HuH-7 (cell line): Measurements from ENCODE around the gene KIT.

Experiments used
- DNase-seq: peaks from one replicate; pipeline ENCODE4 v3.0.0; 2011; ENCODE audit warnings: low spot score

The KIT gene

DNA sequence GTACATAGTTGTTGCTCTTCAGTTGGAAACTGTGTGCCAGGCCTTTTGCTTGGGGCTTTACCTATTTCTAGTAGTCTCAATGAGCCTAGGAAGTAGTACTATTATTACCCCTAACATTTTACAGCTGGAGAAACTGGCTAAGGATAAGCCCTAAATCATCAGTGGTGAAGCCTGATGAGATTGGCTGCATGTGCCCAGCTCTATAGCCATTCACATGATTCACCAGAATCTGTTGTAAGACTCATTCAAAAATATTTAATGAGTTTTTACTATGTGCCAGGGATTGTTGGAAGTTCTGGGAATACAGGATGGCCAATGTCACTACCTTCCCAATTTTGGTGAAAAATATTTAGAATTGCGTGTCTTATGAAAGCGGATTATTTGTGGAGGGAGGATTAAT, 2.8 kb downstream of the KIT start:
- DNase-seq = no peak

DNA sequence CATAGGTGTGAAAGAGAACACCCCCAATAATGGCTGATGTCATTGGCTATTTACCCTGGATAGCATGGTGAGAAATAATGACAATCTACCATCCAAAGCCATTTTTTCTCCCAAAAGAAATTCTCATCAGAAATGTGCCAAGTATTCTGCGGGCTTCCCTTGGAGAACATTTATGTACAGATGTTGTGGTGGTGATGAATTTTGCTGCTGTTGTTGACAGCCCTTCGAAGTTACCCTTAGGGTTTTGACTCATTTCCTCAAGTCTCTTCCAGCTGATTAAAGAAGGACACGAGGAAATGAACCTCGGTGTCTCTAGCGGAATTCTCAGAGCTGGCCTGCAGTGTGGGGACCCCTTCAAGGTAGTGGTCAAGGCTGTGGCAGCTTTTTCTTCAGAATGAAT, 3.4 kb downstream of the KIT start:
- no peak for DNase-seq

DNA sequence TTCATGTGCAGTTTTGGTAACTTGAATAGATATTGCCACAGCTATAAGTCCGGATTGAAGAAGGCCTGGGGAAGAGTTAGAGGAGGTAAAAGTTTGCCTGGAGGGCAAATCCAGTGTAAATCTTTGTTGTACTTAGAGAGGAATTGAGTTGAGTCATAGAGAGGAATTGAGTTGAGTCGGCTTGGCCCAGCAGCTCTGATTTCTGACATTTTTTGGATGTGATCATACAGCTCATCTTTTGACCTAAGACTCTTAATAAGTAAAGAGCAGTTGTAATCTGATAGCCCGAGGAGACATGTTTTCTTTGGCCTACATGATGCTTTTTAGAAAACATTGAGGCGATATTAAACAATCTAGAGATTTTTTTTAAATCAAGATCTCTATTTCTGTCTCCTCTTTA, 3.9 kb downstream of the KIT start:
- no peak for DNase-seq

DNA sequence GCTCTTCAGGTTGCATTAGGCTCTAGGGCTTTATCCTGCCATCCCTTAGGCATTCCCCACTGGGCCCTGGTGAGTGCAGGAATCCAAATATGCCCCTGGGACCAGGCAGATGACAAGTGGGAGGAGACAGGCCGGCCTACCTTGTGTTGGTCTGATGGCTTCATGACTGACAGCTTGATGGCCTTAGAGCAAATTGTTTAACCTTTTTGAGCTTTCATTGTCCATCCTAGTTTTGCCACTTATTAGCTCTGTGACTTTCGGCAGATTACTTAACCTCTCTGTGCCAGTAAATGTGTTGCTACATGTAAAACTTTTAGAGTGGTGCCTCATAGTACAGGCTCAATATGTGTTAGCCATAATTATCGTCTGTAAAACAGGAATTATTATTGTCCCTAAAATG, 4.4 kb downstream of the KIT start:
- no peak for DNase-seq

DNA sequence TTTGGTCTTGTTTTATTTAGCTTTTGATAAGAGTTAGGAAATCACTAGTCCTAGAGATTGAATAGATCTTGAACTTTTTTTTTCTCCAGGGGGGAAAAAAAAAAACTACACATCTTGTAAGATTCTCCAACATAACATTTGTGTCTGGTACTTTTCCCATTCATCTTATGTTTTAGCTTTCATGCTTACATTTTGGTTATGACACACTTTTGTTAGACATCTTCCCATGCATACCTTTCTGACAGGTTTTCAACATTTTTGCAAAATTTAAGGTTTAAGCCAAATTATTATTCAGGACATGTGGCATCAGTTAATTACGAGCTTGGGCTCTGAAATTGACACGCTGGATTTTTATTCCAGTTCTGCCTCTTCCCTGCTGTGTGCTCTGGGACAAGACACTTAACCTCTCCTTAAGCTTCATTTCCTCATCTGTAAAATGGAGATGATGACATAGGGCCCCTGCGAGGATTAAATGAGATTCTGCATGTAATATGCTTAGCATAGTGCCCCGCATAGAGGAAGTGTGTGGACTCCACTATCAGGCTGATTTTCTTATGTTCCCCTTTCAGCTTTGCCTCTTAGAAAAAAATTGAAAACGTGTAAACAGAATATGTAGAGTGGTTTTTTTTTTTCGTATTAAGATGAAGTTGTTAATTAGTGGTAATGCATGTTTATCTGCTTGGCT, 5.3 kb downstream of the KIT start:
- no peak for DNase-seq

DNA sequence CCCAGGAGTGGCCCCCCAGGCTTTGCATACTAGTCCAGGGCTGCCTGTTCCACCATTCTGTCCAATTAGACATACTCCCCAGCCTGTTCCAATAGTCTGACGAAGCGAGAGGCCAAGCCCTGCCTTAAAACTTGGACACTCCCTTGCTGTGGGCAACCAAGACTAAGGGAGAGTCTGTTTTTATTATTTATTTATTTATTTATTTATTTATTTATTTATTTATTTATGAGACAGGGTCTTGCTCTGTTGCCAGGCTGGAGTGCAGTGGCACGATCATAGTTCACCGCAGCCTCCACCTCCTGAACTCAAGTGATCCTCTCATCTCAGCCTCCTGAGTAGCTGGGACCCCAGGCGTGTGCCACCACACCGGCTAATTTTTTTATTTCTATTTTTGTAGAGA, 6.6 kb downstream of the KIT start:
- DNase-seq = no peak

DNA sequence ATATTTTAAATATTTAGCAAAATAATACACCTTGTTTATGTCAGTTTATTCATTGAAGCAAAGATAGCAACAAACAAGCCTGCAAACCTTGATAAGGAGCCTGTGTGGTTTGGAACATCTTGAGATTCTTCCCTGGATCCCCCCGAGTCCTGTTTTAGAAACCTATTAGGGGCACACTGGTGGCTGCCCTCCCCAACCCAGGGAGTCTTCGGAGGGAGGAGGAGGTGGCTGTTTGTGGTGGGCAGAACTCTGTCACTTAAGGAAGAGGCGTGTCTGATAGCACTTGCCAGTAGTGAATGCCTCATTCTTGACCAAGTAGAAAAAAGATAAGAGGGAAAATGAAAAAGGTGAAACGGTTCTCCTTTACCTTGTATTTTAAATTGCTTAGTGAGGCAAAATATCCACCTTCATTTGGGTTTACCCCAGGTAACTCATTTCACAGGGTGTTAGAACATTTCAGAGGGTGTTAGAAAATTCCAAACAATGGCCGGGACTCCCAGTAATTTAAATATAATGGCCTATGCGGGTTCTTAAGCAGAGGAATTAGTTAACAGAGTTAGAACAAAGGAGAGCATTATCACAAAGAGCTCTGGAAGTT, 10.4 kb downstream of the KIT start:
- no peak for DNase-seq

DNA sequence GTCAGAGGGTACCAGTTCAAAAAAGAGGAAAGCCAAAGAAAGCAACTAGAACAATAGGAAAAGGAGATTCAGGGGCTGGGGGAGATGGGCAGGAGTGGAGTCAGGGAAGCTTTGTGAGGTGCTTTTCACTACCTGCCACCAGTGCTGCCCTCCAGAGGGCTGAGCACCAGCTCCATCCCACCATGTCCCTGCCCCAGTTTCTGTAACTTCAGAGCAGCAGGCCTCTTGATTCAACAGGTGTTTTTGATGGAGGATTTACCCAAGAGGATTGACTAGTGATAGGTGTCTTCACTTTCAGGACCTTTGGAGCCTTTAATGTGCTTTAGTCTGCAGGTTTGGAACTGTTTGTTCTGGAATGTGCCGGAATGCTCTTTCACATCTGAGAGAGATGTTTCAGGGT, 12.1 kb downstream of the KIT start:
- no peak for DNase-seq

DNA sequence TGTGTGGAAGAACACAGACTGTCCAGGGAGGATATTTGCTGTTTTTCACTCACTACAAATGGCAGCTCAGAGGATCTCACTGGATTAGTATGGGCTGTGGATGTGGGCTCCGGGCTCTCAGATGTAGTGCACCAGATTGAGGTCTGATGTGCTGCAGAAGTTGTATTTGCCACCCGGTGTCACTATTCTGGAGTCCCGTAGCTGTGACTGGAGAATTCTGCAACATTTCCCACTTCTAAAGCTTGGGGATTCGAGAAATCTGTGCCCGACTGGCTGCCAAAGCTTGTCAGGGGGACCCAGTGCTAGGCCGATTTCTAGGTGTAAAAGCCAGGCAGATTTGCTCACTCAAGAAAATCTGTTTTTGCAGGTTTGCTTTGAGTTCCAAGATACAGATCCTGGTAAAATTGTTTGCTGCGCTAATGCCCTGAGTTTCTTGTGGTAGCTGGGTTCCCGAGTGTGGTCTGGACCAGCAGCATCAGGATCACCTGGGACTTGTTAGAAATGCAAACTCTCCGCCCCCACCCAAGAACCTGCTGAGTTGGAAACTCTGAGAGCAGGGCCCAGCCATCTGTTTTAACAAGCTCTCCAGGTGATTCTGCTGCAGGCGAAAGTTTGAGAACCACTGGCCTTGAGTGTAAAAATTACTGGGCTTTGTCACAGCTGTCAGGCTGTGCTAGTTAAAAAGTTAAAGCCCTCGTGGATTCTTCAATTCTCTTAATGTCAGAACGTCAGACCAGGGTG, 18.1 kb downstream of the KIT start:
- DNase-seq = no peak

DNA sequence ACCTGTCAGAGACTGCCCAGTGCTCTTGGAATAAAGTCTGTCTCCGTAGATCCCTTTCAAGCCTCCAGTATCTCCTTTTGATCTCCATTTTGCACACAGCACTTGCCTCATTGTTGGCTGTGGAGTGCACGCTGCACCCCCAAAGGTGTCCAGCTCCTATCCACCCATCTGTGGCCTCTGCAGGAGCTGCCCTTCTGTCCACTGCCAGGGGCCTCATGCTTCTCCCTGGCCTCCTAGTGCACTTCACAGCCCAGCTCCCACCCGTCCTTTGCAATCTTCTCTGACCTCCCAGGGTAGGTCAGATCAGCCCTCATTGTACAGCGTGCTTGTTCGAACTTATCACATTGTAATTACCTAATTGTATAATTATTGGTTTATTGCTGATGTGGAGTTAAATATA, 18.9 kb downstream of the KIT start:
- DNase-seq = no peak

DNA sequence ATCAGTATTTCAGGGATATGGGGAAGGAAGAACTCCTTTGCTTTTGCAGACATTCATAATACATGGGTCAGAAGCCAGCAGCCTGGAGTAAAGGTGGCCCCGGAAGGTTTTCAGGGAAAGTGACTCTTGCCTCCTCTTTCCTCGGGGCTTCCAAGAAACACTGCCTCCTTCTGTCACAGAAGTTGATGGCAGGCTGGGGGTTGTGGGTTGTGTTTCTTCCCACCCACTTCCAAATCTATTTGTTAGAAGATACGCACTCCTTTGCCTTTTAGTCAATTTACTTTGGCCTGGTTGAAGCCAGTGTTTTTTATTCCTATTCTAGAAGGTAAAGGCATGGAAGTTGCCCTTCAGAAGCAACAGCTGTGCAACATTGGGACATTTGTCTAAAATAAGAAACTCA, 19.7 kb downstream of the KIT start:
- DNase-seq = no peak

DNA sequence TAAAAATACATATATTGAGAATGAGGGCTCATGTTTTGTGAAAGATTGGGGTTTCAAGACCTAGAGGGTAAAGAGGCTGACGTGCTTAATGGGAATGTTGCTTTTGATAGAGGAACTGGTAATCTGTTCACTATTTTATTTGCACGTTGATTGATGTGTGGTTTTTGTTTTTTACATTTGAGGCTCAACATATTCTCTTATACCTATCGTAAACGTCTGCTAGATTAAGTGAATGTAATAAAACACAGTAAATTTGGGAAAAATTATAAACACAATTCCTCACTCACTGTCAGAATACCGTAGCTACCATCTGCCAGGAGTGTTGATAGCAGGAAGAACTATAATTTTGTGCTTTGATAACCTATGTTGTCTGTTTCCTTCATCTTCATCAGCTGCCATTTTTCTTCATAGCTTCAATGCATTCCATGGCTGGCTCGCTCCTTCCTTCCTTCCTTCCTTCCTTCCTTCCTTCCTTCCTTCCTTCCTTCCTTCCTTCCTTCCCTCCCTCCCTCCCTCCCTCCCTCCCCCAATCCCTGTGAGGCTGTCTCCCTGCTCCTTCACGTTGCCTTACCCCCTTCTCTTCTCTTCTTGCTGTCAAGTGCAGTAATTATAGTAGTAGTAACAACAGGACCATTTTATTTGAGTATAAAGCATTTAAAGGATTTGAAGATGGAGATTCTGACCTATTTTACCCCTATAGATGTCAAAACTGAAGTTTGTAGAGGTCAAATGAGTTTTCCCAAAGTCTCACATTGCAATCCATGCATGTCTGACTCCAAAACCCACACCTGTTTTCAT, 20.3 kb downstream of the KIT start:
- no peak for DNase-seq

DNA sequence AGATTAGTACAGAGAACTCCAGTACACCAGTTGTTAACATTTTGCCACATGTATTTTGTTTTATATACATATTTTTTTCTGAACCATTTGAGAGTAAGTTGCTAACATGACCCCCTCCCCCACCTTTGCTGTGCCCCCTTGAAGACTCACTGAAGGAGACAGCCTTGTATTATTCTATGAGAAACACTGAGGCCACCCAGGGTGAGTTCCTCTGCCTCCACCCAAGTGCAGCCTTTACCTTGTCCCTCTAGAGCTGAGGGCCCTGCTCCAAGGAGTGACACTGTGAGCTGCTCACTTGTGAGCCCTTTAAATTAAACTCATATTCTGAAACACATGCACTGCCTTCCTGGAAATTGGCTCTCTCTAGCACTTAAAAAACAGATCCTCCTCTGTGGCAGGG, 21.1 kb downstream of the KIT start:
- DNase-seq = no peak

DNA sequence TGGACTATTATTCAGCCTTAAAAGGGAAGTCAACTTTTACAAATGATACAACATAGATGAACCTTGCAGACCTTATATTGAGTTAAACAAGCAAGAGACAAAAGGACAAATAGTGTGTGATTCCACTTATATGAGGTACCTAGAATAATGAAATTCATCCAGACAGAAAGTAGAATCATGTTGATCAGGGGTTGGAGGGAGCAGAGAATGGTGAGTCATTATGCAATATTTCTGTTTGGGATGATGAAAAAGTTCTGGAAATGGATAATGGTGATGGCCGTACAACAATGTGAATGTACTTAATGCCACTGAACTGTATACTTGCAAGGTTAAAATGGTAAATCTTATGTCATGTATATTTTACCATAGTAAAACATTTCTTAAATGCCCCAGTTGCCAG, 22.1 kb downstream of the KIT start:
- DNase-seq = no peak

DNA sequence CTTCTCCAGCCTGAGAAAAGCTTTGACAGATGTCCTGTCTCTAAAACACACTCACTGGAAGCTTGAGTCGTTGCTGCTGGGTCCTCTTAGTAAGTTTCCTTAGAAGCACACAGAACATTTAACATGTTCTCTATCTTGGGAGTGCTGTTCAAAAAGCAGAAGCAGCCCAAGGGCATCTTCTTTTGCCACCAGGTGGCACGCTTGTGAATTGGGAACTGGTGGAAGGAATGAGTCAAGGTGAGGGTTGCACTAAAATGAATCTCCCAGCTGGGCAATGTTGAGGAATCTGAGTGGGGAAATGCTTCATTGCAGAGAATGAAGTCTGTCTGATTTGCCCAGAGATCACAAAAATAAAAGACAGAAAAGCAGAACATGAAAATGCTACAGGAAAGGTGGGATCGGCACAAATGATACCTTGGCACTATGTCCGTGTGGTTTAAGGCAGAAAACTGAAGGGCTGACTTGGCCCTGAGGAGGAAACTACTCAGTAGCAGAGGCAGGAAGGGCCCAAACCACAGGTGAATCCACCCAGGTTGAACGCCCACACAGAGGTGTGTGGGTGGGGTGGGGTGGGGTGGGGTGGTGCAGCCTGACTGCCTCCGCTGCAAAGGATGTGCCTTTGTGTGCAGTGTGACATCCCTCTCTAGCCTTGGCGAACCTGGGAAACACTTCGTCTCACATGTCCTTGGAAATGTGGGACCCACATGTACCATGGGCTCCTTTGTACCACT, 26.0 kb downstream of the KIT start:
- DNase-seq = no peak

DNA sequence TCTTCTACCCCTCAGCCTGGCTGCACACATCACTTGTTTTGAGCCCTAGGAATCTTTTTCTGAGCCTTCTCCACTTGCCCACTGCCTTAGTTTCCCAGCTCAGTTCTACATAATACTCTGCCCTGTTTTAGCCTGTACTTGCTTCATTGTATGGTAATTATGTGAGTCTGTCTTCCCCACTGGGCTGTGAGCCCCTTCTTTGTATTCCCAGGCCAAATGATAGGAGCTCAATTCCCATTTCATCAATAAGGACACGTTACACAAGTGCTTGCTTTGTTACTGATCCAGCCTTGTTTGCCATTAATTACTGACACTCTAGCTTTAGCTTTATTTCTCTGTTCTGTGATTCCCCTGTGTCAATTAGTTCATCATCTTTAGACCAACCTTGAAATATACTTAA, 28.1 kb downstream of the KIT start:
- no peak for DNase-seq

DNA sequence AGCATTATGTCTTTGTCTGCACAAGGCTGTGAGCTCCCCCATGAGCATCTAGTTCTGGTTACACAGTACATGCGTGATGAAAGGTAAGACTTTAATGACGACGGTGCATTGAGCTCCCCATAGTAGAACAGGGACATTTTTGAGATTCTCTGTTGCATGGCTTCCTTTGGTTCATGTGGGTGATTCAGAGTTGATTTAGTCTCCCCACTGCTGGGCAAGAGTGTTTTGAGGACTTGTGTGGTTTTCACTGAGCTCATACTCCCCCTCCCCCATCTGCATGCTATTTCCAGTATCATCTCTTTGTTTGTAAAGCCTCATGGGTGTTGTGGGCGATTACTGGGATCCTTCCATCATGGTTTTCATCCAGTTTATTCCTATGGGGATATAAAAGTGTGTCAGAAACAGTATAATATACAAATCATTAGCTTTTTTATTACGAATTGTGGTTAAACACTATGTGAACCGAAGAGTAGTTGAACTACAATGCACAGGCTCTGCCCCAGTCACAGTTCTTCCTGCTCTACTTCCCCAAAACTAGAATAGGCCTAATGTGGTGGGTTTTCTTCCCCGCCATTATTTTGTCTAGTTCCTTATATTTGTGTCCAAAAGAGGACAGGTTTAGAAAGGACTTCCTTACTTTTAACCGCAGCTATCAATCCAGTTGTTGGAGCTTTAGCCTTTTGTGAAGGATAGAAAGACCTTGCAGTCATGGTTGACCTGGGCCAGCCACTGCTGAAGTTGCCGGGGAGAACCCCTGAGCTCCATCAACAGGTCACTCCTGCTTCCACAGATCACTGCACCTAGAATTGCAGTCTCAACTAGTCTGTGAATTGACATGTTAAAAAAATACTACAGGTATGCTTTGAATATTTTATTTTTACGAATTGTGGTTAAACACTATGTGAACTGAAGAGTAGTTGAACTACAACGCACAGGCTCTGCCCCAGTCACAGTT, 30.4 kb downstream of the KIT start:
- no peak for DNase-seq

DNA sequence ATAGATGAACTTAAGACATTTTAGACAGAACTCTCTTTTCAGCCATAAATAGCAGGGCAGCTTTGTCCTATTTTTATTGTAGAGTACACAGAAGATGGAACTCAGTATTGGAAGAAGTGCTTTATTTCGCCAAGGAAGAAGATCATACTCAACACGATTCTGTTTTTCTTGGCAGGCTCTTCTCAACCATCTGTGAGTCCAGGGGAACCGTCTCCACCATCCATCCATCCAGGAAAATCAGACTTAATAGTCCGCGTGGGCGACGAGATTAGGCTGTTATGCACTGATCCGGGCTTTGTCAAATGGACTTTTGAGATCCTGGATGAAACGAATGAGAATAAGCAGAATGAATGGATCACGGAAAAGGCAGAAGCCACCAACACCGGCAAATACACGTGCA, 37.6 kb downstream of the KIT start:
- DNase-seq = no peak

DNA sequence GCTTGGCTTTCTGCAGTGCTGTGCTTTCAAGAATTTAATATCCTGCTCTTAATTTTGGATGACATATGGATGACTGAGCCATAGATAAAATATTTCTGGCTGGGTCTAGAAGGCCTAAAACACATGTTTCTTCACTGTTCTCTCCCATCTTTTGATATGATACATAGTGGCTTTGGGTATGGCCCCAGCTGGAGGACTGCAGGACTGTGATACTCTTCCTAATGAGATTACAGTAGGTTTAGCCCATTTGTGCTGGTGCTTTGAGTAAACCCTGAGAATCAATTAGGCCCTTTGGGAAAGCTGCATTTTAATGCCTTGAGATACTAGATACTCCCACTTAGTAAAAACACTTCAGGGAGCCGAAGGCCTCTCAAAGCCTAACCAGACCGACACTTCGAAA, 38.0 kb downstream of the KIT start:
- DNase-seq = no peak

DNA sequence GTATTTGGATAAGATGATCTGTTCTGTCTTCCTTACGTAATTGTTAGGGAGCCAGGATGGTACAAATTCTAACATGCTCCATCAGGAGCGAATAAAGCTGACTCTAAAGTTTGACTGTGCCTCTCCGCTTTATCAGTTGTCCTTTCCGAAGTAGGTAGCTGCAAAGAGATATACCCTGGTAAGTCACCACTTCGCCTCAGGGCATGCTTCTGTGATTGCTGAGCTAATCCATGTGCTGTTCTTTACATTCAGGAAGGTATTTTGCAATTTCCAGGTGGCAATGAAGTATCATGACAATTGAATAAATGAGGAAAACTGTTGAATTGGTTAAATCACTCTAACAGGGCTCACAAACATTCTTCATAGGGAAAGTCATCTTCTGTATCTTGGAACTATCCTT, 38.9 kb downstream of the KIT start:
- DNase-seq = no peak

DNA sequence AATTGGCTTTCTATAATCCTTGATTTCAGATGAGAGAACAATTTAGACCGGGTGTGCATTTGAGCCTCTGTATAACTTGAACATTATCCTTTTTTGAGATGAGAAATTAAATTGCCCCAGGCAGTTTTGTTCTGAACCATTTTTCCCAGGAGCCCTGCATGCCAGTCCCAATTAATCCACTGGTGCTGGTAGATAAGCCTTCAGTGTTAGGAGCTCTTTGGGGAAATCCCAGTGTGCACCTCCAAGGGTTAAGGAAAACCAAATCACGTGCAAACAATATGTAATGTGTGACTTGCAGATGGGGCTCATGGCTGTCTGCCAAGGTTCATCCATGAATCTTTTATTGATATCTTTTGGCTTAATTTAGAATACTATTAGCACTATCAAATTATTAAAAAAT, 43.2 kb downstream of the KIT start:
- no peak for DNase-seq
